Measurements from ENCODE around the gene SAMD1.

- TF ChIP-seq, protein P1, sequence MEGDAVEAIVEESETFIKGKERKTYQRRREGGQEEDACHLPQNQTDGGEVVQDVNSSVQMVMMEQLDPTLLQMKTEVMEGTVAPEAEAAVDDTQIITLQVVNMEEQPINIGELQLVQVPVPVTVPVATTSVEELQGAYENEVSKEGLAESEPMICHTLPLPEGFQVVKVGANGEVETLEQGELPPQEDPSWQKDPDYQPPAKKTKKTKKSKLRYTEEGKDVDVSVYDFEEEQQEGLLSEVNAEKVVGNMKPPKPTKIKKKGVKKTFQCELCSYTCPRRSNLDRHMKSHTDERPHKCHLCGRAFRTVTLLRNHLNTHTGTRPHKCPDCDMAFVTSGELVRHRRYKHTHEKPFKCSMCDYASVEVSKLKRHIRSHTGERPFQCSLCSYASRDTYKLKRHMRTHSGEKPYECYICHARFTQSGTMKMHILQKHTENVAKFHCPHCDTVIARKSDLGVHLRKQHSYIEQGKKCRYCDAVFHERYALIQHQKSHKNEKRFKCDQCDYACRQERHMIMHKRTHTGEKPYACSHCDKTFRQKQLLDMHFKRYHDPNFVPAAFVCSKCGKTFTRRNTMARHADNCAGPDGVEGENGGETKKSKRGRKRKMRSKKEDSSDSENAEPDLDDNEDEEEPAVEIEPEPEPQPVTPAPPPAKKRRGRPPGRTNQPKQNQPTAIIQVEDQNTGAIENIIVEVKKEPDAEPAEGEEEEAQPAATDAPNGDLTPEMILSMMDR (conservative IDR thresholded peaks at IDR 0.05; ENCODE audit: low read depth in 2 of 2): no peak
- no peak for TF ChIP-seq EZH2 (IDR thresholded peaks at IDR 0.05; ENCODE audit: low read depth, unreplicated experiment)
- no peak for TF ChIP-seq CREB1 (CRISPR knock-in tag; IDR thresholded peaks at IDR 0.05; ENCODE audit: low read depth)
- TF ChIP-seq JUNB (IDR thresholded peaks at IDR 0.05; ENCODE audit: unreplicated experiment): no peak
- TF ChIP-seq POLR2AphosphoS5 (IDR thresholded peaks at IDR 0.05; ENCODE audit: low read depth): no peak
- TF ChIP-seq NANOG (IDR thresholded peaks at IDR 0.05; ENCODE audit: borderline replicate concordance): no peak
- no peak for TF ChIP-seq ZNF331 (CRISPR knock-in tag; IDR thresholded peaks at IDR 0.05; ENCODE audit: low read depth)
Measured at GRCh38 chr19:14120497-14120780, 29.9 kb upstream of the SAMD1 start.
